GM13976 (cell line): ENCODE measurements around the gene RPLP2.

ENCODE experiments used
- DNase-seq: peaks from one replicate; pipeline ENCODE4 v3.0.0; 2012; ENCODE audit warnings: low spot score
- CTCF ChIP-seq: IDR thresholded peaks from 2 replicates; pipeline ENCODE4 v1.5.1; 2012; ENCODE audit warnings: borderline replicate concordance, mild to moderate bottlenecking; ENCODE audit not compliant: insufficient read depth; ENCODE audit errors: extremely low read depth, missing control alignments, control extremely low read depth
- in situ Hi-C: fragments of 300-500 bp; cut with MboI; formaldehyde crosslinking; loops from one replicate; pipeline ENCODE4 v1.12.0; 2022; ENCODE audit warnings: low sequenced_read_pairs, mixed read lengths, inconsistent platforms; ENCODE audit not compliant: unreplicated experiment

The RPLP2 gene

GRCh38 chr11:842370-843002 lies 32.7 kb downstream of the RPLP2 start, which contains the start of the genes POLR2L and TSPAN4:
POLR2L (minus strand) TSS chr11:842529; CDS start chr11:842508, 21 bp downstream.
TSPAN4 (plus strand) TSS chr11:842852; CDS start chr11:850305, 7,453 bp downstream.
- in situ Hi-C loops = loop anchor here (10.0 kb wide), 1 partner anchor 212 kb away; no protein-coding TSS in a partner anchor
- TF ChIP-seq CTCF = no peak
- DNase-seq = peak; percentile 95

GRCh38 chr11:843086-843734 lies 33.4 kb downstream of the RPLP2 start:
- in situ Hi-C loops = loop anchor here (10.0 kb wide), 1 partner anchor 212 kb away; no protein-coding TSS in a partner anchor
- no peak for TF ChIP-seq CTCF
- no peak for DNase-seq

- TF ChIP-seq CTCF = no peak
- no peak for DNase-seq
- in situ Hi-C loops = loop anchor here (10.0 kb wide), 1 partner anchor 211 kb away; no protein-coding TSS in a partner anchor
These were observed 34.3 kb downstream of the RPLP2 start for GRCh38 chr11:843818-844692.

GRCh38 chr11:844693-845644 lies 35.2 kb downstream of the RPLP2 start:
- peak; percentile 77 for DNase-seq
- no peak for TF ChIP-seq CTCF
- in situ Hi-C loops = loop anchor here (10.0 kb wide), 1 partner anchor 210 kb away; no protein-coding TSS in a partner anchor

- in situ Hi-C loops = loop anchor here (10.0 kb wide), 1 partner anchor 209 kb away; no protein-coding TSS in a partner anchor
- DNase-seq = no peak
- no peak for TF ChIP-seq CTCF
These were observed 36.2 kb downstream of the RPLP2 start for GRCh38 chr11:845872-846495.
